Suppressor macrophage treated with lipopolysaccharide for 1 hour (primary cell): ENCODE measurements around the gene RYR3.

Experiments
- DNase-seq, 3 donors: peaks; one replicate each; pipeline ENCODE4 v3.0.0-alpha.2; 2020 to 2022

Gene RYR3

GRCh38 chr15:33310481-33311311 lies at the start of gene RYR3:
RYR3 (plus strand) TSS chr15:33310967; CDS start chr15:33311046, 79 bp downstream.
- peak in 1 of 3 donors; percentile 5 for DNase-seq

GRCh38 chr15:33262306-33262705 lies 48.5 kb upstream of the RYR3 start:
- no peak for DNase-seq

- DNase-seq: no peak
Measured at GRCh38 chr15:33277689-33278088, 33.1 kb upstream of the RYR3 start.

GRCh38 chr15:33278816-33279612 lies 31.8 kb upstream of the RYR3 start:
- DNase-seq: peak; percentile 86 to 89 (median 89)

- DNase-seq: peak in 2 of 3 donors; percentile 20 to 38
Measured at GRCh38 chr15:33279613-33280205, 31.1 kb upstream of the RYR3 start.

GRCh38 chr15:33282226-33283020 lies 28.3 kb upstream of the RYR3 start:
- DNase-seq: no peak

GRCh38 chr15:33283576-33283975 lies 27.2 kb upstream of the RYR3 start:
- DNase-seq: no peak

GRCh38 chr15:33284336-33284735 lies 26.4 kb upstream of the RYR3 start:
- DNase-seq: peak; percentile 25 to 48 (median 42)

- peak; percentile 72 to 79 (median 73) for DNase-seq
Measured at GRCh38 chr15:33292717-33293307, 18.0 kb upstream of the RYR3 start.

GRCh38 chr15:33293713-33294334 lies 16.9 kb upstream of the RYR3 start:
- no peak for DNase-seq

- no peak for DNase-seq
Measured at GRCh38 chr15:33296050-33296449, 14.7 kb upstream of the RYR3 start.

- no peak for DNase-seq
Measured at GRCh38 chr15:33296856-33297255, 13.9 kb upstream of the RYR3 start.

- no peak for DNase-seq
Measured at GRCh38 chr15:33298631-33299030, 12.1 kb upstream of the RYR3 start.

GRCh38 chr15:33304924-33305323 lies 5.8 kb upstream of the RYR3 start:
- no peak for DNase-seq

GRCh38 chr15:33309602-33310276 lies 1.0 kb upstream of the RYR3 start:
- peak; percentile 30 to 44 (median 42) for DNase-seq

GRCh38 chr15:33311312-33311971 lies 675 bp downstream of the RYR3 start:
- no peak for DNase-seq

- DNase-seq: no peak
Measured at GRCh38 chr15:33313491-33313890, 2.7 kb downstream of the RYR3 start.

- no peak for DNase-seq
Measured at GRCh38 chr15:33314069-33314468, 3.3 kb downstream of the RYR3 start.

- no peak for DNase-seq
Measured at GRCh38 chr15:33315044-33315443, 4.3 kb downstream of the RYR3 start.

- DNase-seq: no peak
Measured at GRCh38 chr15:33317896-33318295, 7.1 kb downstream of the RYR3 start.

- no peak for DNase-seq
Measured at GRCh38 chr15:33320017-33320416, 9.2 kb downstream of the RYR3 start.
